ENCODE measurements around the gene CHRNA1.
"Not testable (repeated sequence)": the region's sequence is repeated elsewhere in the genome, so short reads cannot be mapped to it uniquely, and the experiment has no call there.

The CHRNA1 gene

GRCh38 chr2:174716785-174717184 is 47.5 kb downstream of the CHRNA1 start:
- Histone ChIP-seq H3K9me3 (ENCODE audit: low read length) (no peaks in the 10 kb centered on the region), H3K36me3 (ENCODE audit: insufficient read depth, low read length) (no peaks in the 10 kb centered on the region), H3K4me3 (ENCODE audit: low read depth, low read length, poor library complexity, severe bottlenecking) (no peak overlapping the region), H2AFZ (ENCODE audit: low read length) (no peak overlapping the region), H3K4me1 (ENCODE audit: insufficient read depth, low read length, severe bottlenecking) (no peaks in the 10 kb centered on the region), H3K4me2 (ENCODE audit: low read length) (no peak overlapping the region), H4K20me1 (ENCODE audit: insufficient read depth, low read length) (no peaks in the 10 kb centered on the region), H3K9ac (ENCODE audit: low read length) (no peak overlapping the region), H3K27me3 (ENCODE audit: insufficient read depth, low read length) (no peaks in the 10 kb centered on the region), H3K9me2 (ENCODE audit: low read depth, low read length) (no peaks in the 10 kb centered on the region), H3F3A (ENCODE audit: insufficient read depth, low read length) (no peaks in the 10 kb centered on the region), H3K27ac (ENCODE audit: low read depth, low read length, poor library complexity, severe bottlenecking) (no peak overlapping the region), H3K79me2 (ENCODE audit: insufficient read depth, low read length) (no peaks in the 10 kb centered on the region)
- TF ChIP-seq, protein P1, sequence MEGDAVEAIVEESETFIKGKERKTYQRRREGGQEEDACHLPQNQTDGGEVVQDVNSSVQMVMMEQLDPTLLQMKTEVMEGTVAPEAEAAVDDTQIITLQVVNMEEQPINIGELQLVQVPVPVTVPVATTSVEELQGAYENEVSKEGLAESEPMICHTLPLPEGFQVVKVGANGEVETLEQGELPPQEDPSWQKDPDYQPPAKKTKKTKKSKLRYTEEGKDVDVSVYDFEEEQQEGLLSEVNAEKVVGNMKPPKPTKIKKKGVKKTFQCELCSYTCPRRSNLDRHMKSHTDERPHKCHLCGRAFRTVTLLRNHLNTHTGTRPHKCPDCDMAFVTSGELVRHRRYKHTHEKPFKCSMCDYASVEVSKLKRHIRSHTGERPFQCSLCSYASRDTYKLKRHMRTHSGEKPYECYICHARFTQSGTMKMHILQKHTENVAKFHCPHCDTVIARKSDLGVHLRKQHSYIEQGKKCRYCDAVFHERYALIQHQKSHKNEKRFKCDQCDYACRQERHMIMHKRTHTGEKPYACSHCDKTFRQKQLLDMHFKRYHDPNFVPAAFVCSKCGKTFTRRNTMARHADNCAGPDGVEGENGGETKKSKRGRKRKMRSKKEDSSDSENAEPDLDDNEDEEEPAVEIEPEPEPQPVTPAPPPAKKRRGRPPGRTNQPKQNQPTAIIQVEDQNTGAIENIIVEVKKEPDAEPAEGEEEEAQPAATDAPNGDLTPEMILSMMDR (IDR thresholded peaks at IDR 0.05; ENCODE audit: low read length) = no peak
- no peak for TF ChIP-seq EZH2 (IDR thresholded peaks at IDR 0.05; ENCODE audit: borderline replicate concordance, low read length)

- Histone ChIP-seq H3K4me2 (ENCODE audit: low read length) (no peak overlapping the region), H3K79me2 (ENCODE audit: insufficient read depth, low read length) (no peaks in the 10 kb centered on the region), H3K36me3 (ENCODE audit: insufficient read depth, low read length) (no peaks in the 10 kb centered on the region), H3K9me2 (ENCODE audit: low read depth, low read length) (no peaks in the 10 kb centered on the region), H3K27ac (ENCODE audit: low read depth, low read length, poor library complexity, severe bottlenecking) (no peak overlapping the region), H3K4me1 (ENCODE audit: insufficient read depth, low read length, severe bottlenecking) (no peaks in the 10 kb centered on the region), H3K9me3 (ENCODE audit: low read length) (no peaks in the 10 kb centered on the region), H2AFZ (ENCODE audit: low read length) (no peak overlapping the region), H4K20me1 (ENCODE audit: insufficient read depth, low read length) (no peaks in the 10 kb centered on the region), H3F3A (ENCODE audit: insufficient read depth, low read length) (no peaks in the 10 kb centered on the region), H3K4me3 (ENCODE audit: low read depth, low read length, poor library complexity, severe bottlenecking) (no peak overlapping the region), H3K9ac (ENCODE audit: low read length) (no peak overlapping the region), H3K27me3 (ENCODE audit: insufficient read depth, low read length) (no peaks in the 10 kb centered on the region)
- no peak for TF ChIP-seq EZH2 (IDR thresholded peaks at IDR 0.05; ENCODE audit: borderline replicate concordance, low read length)
- TF ChIP-seq, protein P1 (IDR thresholded peaks at IDR 0.05; ENCODE audit: low read length) = no peak
Observed at GRCh38 chr2:174713686-174714085, 50.6 kb downstream of the CHRNA1 start.

GRCh38 chr2:174711206-174711605 is 53.1 kb downstream of the CHRNA1 start:
- Histone ChIP-seq H3K9ac (ENCODE audit: low read length) (no peak overlapping the region), H3K36me3 (ENCODE audit: insufficient read depth, low read length) (no peaks in the 10 kb centered on the region), H3F3A (ENCODE audit: insufficient read depth, low read length) (no peaks in the 10 kb centered on the region), H3K4me1 (ENCODE audit: insufficient read depth, low read length, severe bottlenecking) (no peaks in the 10 kb centered on the region), H3K9me2 (ENCODE audit: low read depth, low read length) (no peaks in the 10 kb centered on the region), H3K4me2 (ENCODE audit: low read length) (no peak overlapping the region), H4K20me1 (ENCODE audit: insufficient read depth, low read length) (no peaks in the 10 kb centered on the region), H3K27ac (ENCODE audit: low read depth, low read length, poor library complexity, severe bottlenecking) (no peak overlapping the region), H3K9me3 (ENCODE audit: low read length) (no peaks in the 10 kb centered on the region), H3K79me2 (ENCODE audit: insufficient read depth, low read length) (no peaks in the 10 kb centered on the region), H3K27me3 (ENCODE audit: insufficient read depth, low read length) (peaks cover 5% of the 10 kb centered on the region; the same call in 1 of the 2 replicates), H2AFZ (ENCODE audit: low read length) (no peak overlapping the region), H3K4me3 (ENCODE audit: low read depth, low read length, poor library complexity, severe bottlenecking) (no peak overlapping the region)
- TF ChIP-seq, protein P1 (IDR thresholded peaks at IDR 0.05; ENCODE audit: low read length) = no peak
- TF ChIP-seq EZH2 (IDR thresholded peaks at IDR 0.05; ENCODE audit: borderline replicate concordance, low read length) = no peak

DNA sequence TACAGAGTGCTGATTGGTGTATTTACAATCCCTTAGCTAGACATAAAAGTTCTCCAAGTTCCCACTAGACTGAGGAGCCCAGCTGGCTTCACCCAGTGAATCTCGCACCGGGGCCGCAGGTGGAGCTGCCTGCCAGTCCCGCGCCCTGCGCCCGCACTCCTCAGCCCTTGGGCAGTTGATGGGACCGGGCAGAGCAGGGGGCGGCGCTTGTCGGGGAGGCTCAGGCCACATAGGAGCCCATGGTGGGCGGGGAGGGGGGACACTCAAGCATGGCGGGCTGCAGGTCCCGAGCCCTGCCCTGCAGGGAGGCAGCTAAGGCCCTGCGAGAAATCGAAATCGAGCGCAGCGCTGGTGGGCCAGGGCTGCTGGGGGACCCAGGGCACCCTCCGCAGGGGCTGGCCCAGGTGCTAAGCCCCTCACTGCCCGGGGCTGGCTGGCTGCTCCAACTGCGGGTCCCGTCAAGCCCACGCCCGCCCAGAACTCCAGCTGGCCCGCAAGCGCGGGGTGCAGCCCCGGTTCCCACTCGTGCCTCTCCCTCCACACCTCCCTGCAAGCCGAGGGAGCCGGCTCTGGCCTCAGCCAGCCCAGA is 54.8 kb downstream of the CHRNA1 start:
- H2AFZ ChIP-seq (ENCODE audit: low read length); H4K20me1 ChIP-seq (ENCODE audit: insufficient read depth, low read length); H3K36me3 ChIP-seq (ENCODE audit: insufficient read depth, low read length); H3K4me1 ChIP-seq (ENCODE audit: insufficient read depth, low read length, severe bottlenecking); H3K27ac ChIP-seq (ENCODE audit: low read depth, low read length, poor library complexity, severe bottlenecking); H3K4me2 ChIP-seq (ENCODE audit: low read length); H3K9me2 ChIP-seq (ENCODE audit: low read depth, low read length); H3K9ac ChIP-seq (ENCODE audit: low read length); H3K27me3 ChIP-seq (ENCODE audit: insufficient read depth, low read length); H3K9me3 ChIP-seq (ENCODE audit: low read length); H3K79me2 ChIP-seq (ENCODE audit: insufficient read depth, low read length); H3F3A ChIP-seq (ENCODE audit: insufficient read depth, low read length); H3K4me3 ChIP-seq (ENCODE audit: low read depth, low read length, poor library complexity, severe bottlenecking): not testable (repeated sequence)

All from OCI-LY1 (cell line).